Activated CD4-positive, alpha-beta T cell treated with anti-CD3 and anti-CD28 coated beads, Interleukin-2, amount 50 U/mL, for 16 hours (primary cell): ENCODE data around the gene POMT1.
"Not testable (repeated sequence)": the region's sequence is repeated elsewhere in the genome, so short reads cannot be mapped to it uniquely, and the experiment has no call there.

ENCODE experiments used
- DNase-seq: peaks from one replicate; pipeline ENCODE4 v3.0.0-alpha.2; 2020

The POMT1 gene

DNA sequence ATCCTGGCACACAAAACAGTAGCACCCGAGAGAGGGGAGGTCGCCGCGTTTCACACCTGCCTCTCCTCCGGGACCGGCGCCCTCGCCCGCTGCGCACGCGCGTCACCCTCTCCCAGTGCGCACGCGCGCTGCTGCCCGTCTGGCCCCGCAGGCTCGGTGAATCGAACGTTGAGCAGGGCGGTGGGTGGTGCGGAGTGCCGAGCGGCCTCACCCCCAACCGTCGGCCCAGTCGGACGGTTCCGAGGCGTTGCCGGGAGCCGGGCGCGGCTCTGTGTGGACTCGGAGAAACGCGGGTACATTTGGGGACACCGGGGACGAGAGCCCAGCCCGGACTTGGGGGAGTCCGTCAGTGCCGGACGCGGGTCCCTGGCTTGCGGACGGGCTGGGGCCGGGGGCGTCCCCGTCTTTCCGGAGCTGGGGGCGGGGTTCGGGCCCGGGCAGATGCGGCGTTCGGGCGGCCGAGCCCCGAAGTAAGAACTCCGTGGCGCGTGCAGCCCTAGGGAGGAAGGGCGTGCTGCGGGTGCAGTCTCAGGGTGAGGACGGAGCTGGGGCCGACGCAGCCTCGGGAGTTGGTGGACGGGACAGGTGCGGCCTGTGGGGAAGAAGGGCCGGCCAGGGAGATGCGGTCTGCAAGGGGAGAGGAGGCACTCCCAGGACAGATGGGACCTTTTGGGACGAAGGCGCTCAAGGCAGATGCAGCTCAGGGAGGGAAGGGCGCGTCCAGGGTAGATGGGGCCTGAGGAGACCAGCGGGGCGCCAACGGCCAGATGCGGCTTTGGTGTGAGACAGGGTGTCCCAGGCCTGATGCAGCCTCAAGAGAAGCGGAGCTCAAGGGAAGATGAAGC, at the start of gene POMT1:
POMT1 (plus strand) TSS at position 138 of the 845 bp plus-strand sequence. CDS start 1,301 bp downstream, outside the sequence.
- peak; percentile 93 for DNase-seq

DNA sequence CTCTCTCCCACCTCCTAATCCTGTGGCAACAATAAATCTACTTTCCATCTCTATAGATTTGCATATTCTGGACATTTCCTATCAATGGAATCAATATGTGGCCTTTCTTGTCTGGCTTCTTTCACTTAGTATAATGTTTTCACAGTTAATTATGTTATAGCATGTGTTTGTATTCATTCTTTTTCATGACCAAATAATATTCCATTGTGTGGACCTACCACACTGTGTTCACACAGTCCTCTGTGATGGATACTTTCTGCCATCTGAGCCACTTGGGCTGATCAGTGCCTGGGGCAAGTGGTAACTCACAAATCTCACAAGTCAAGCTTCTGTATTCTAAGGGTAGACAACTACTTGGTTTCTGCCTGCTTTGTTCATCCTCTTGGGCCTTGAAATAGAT, 48.7 kb upstream of the POMT1 start:
- DNase-seq = no peak

GRCh38 chr9:131455655-131456054, 47.1 kb upstream of the POMT1 start:
- not testable (repeated sequence) for DNase-seq

DNA sequence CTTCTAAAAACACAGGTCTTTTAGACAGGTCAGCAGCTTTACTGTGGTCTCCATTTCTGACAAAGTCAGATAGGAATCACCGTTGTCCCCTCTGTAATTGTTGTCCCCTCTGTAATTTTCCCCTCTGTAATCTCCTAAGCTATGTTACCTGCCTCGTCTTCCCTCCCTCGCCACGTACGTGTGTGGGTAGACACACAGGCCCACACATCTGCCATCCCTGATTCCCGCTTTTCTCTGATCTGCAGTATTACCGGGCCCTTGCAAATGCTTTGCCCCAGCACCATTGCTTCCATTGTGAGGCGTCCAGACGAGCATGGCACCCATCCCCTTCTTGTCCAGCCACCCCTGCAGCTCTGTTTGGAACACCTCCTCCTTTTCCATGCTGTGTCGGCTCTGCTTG, 45.0 kb upstream of the POMT1 start:
- DNase-seq = no peak

GRCh38 chr9:131459056-131459455, 43.7 kb upstream of the POMT1 start:
- no peak for DNase-seq

GRCh38 chr9:131461166-131461565, 41.6 kb upstream of the POMT1 start:
- no peak for DNase-seq

GRCh38 chr9:131464354-131465000, 38.2 kb upstream of the POMT1 start:
- no peak for DNase-seq

DNA sequence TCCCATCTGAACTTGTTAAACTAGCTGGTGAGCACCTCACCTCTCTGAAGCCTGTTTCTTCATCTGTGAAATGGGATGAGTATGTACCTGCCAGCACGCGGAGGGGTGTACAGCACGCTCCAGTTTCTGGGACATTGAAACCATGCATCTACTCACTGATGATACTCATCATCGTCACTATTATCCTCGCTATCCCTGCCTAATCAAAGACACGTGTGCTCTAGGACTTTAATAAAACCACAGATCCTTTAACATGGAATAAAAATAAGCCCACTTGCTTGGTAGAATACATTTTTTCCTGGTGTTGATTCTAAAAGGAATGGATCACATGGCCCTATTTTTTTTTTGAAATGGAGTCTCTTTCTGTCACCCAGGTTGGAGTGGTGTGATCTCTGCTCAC, 37.3 kb upstream of the POMT1 start:
- DNase-seq = no peak

- DNase-seq = no peak
Measured at GRCh38 chr9:131467214-131467935, 35.3 kb upstream of the POMT1 start.

GRCh38 chr9:131468031-131468430, 34.7 kb upstream of the POMT1 start:
- DNase-seq = no peak

- no peak for DNase-seq
Measured at GRCh38 chr9:131469356-131469755, 33.4 kb upstream of the POMT1 start.

DNA sequence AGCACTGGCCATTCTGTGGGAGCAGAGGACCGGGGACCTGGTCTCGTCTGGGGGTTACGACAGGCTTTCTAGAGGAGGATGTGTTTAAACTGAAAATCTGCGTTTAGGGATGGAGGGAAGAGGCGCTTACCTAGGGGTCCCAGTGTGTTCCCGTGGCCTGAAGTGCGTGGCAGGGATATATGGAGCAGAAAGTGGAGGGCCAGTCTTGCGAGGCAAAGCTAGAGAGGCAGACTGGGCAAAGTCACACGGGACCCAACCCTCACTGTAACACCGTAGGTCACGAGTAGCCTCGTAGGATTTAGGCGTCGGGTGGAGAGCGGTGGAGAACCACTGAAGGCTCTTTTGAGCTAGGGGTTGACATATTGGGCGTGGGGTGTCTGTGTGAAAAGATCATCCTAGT, 32.8 kb upstream of the POMT1 start:
- no peak for DNase-seq

DNA sequence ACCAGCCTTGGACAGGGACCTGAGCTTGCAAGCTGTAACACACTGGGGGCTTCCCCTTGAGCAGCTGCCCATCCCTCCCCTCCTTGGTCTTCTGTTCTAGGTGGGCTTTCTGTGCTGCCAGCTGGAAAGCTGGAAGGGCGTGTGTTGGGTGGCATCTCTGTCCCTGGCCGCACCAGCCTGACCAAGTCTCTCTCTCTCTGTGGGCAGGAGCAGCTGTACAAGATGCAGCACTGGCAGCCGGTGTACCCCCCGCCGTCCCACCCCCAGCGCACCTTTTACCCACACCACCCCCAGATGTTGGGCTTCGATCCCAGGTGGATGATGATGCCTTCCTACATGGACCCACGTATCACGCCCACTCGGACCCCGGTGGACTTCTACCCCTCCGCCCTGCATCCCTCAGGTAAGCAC, 32.1 kb upstream of the POMT1 start:
- DNase-seq = no peak

DNA sequence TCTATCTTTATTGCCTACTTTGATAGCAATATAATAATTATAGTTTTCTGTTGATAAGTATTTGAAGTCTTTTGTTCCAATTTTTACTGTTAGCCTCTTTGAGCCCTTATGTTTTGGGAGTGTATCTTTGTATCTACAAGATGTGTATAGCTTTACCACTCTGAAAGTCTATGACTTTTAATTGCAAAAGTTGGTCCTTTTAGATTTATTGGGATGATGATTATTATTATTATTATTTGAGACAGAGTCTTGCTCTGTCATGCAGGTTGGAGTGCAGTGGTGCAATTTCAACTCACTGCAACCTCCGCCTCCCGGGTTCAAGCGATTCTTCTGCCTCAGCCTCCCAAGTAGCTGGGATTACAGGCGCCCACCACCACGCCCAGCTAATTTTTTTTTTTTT, 30.6 kb upstream of the POMT1 start:
- not testable (repeated sequence) for DNase-seq

- no peak for DNase-seq
Measured at GRCh38 chr9:131473198-131473885, 29.4 kb upstream of the POMT1 start.

DNA sequence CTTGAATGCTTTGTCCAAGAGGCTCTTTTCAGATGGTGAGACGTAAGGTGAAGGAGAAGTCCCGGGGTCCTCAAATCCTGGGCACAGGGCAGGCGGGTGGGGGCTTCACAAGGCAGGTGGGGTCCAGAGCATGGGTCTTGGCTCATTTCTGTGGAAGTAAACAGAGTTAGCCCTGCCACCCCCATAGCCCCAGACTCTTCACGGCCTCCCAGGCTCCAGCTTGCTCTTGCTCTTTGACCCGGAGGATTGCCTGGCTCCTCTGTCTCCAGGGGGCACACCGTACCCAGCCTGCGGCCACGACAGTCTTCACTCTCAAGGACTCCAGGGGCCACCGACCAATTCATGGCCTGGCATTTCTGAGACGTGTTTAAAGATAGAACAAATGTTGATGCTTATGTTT, 28.8 kb upstream of the POMT1 start:
- DNase-seq = no peak

DNA sequence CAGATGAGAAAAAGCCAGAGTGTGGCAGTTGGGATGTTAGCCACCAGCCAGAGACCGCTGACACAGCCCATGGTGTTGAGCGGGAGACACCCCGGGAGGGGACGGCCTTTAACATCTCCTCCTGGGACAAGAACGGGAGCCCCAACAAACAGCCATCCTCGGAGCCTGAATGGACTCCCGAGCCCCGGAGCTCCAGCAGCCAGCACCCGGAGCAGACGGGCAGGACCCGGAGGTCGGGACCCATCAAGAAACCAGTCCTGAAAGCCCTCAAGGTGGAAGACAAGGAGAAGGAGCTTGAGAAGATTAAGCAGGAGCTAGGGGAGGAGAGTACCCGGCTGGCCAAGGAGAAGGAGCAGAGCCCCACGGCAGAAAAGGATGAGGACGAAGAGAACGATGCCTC, 28.0 kb upstream of the POMT1 start:
- DNase-seq = no peak

DNA sequence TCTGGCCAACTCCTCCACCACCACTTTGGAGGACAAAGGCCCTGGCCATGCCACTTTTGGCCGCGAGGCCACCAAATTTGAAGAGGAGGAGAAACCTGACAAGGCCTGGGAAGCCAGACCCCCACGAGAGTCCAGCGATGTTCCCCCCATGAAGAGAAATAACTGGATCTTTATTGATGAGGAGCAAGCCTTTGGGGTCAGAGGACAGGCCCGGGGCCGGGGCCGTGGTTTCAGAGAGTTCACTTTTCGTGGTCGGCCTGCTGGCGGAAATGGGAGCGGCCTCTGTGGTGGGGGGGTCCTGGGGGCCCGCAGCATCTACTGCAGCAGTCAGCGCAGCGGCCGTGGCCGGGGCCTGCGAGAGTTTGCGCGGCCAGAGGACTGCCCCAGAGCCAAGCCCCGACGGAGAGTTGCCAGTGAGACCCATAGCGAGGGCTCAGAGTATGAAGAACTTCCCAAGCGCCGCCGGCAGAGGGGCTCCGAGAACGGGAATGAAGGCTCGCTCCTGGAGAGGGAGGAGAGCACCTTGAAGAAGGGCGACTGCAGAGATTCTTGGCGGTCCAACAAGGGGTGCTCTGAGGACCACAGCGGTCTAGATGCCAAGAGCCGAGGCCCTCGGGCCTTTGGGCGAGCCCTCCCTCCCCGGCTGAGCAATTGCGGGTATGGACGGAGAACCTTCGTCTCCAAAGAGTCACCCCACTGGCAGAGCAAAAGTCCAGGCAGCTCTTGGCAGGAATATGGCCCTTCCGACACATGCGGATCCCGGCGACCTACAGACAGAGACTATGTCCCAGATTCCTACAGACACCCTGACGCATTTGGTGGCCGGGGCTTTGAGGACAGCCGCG, 27.4 kb upstream of the POMT1 start:
- DNase-seq = no peak

DNA sequence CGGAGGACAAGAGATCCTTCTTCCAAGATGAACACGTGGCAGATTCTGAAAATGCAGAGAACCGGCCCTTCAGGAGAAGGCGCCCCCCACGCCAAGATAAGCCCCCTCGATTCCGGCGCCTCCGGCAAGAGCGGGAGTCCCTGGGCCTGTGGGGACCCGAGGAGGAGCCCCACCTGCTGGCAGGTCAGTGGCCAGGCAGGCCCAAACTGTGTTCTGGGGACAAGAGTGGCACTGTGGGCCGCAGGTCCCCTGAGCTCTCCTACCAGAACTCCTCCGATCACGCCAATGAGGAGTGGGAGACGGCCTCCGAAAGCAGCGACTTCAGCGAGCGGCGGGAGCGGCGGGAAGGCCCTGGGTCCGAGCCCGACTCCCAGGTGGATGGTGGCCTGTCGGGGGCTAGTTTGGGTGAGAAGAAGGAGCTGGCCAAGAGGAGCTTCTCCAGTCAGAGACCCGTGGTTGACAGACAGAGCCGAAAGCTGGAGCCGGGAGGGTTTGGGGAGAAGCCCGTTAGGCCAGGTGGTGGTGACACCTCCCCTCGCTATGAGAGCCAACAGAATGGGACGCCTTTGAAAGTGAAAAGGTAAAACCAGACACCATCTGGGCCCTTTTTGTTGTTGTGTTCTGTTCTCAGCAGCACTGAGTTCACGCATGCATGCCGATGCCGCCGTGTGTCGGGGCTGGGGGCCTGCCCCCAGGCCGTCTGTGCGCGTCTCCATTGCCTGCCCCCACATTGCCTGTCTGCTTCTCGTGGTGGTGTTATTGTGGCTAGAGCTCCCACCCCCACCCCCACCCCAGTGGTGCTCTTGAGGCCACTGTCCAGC, 26.6 kb upstream of the POMT1 start:
- no peak for DNase-seq

DNA sequence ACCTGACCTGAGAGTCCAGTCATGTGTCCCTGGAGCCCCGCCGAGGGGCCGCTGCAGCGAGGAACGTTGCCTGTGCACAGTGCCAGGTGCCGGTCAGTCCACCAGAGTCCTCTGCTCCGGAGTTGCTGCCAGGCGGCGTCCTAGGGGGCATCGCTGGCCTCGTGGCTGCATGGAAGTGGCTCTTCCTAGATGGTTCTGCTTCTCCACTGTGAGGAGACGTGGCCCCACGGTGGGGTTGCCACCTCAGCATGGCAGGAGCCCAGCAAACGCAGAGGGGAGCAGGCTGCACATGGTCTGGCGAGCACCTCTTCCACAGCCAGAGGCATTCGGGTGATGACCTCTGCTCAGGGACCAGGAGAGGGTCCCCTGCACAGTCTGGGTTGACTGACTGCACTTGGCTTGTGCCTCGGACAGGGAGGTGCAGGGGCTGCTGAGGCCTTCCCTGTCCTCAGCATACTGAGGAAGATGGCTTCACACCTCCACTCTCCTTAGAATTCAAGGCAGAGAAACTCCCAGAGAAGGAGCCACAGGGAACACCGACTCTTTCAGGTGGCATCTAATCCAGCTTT, 25.9 kb upstream of the POMT1 start:
- DNase-seq = no peak

DNA sequence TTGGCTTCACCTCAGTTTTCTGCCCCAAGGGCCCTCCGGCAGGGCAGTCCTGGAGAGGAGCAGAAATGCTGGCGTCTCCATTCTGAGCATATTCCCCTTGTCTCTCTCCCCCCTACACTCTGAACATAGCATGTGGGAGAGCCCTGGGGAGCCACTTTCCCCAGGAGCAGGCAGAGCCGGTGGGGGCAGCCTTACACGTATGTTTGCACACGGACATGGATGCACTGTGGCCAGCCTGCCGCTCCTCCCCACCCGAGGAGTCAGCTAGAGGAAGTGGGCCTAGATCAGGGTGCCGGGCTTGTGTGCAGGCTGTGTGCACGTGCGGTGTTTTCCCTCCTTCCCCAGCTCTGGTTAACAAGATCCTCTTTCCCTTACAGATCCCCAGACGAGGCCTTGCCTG, 25.4 kb upstream of the POMT1 start:
- no peak for DNase-seq
